Medulla oblongata (tissue), 1 donor: ENCODE measurements around the gene RETREG2.

Experiments used
- DNase-seq: peaks from one replicate; pipeline ENCODE4 v3.0.0-alpha.2; 2015; ENCODE audit errors: extremely low spot score

The RETREG2 gene

GRCh38 chr2:219168932-219169331, 9.1 kb upstream of the RETREG2 start:
- no peak for DNase-seq

GRCh38 chr2:219169930-219170654, 8.0 kb upstream of the RETREG2 start, which contains the start of gene SLC23A3:
Gene SLC23A3 (minus strand): TSS chr2:219170029. CDS start chr2:219169984, 45 bp downstream.
- DNase-seq = no peak

- peak; percentile 74 for DNase-seq
These were observed 6.8 kb upstream of the RETREG2 start for GRCh38 chr2:219171231-219171651.

- DNase-seq = no peak
These were observed 5.6 kb upstream of the RETREG2 start for GRCh38 chr2:219172231-219173154.

- DNase-seq = no peak
These were observed 4.9 kb upstream of the RETREG2 start for GRCh38 chr2:219173176-219173575.

- DNase-seq = no peak
These were observed 3.9 kb upstream of the RETREG2 start for GRCh38 chr2:219174146-219174545.

DNA sequence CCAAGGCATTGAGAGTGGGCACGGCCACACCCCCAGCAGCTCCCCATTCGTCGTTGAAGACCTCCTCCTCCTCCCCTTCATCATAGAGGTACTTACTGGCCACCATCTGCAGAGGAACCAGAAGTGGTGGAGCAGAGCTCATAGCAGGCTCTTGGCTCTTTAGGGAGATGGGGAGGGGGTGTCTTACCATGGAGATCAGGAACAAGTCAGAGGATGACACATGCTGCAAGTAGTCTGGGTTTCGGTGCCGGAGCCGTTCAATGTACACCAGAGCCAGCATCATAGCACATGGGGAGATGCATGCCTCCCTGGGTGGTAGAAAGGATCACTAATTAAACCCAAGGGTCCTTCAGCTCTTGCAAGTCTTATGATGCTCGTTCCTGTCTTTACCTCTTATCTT, 3.3 kb upstream of the RETREG2 start:
- DNase-seq = no peak

GRCh38 chr2:219175486-219175885, 2.6 kb upstream of the RETREG2 start:
- no peak for DNase-seq

DNA sequence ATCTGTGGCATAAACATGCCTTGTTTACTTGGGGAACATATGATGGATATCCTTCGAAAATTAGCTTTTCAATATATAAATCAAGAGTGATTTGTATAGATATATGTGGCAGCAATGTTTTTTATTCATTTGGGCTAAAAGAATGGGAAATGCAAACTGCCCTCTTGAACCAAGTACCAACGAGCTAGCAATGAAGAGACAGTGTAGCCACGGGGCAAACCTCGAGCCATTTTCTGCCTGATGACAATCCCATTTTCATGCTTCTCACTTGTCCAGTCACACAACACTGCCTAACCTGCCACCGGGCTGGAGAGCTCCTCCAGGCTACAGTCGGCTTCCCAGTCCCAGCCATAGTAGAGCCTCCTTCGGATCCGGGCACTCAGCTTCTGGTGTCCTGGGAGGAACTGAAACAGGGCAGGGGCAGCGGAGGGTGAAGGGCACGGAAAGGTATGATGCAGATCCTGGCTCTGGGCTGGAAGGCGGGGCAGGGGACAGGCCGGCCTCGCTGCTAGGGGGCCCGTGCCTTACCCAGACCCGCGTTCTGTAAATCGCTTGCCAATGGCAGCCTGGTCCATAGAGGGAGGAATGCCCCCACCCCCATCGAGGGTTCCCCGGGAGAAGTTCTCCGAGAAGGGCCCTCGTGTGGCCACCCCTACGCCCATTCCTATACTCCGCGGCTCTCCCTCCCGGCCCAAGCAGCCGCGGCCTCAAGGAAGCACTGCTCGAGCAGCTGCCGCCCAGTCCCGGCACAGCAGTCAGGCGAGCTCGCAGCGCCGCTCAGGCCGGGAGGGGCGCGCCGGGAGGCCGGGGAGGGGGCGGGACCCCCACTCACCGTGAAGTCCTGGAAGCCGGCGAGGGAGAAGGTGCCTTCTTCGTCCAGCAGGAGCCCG, 1.9 kb upstream of the RETREG2 start:
- peak; percentile 60 for DNase-seq

DNA sequence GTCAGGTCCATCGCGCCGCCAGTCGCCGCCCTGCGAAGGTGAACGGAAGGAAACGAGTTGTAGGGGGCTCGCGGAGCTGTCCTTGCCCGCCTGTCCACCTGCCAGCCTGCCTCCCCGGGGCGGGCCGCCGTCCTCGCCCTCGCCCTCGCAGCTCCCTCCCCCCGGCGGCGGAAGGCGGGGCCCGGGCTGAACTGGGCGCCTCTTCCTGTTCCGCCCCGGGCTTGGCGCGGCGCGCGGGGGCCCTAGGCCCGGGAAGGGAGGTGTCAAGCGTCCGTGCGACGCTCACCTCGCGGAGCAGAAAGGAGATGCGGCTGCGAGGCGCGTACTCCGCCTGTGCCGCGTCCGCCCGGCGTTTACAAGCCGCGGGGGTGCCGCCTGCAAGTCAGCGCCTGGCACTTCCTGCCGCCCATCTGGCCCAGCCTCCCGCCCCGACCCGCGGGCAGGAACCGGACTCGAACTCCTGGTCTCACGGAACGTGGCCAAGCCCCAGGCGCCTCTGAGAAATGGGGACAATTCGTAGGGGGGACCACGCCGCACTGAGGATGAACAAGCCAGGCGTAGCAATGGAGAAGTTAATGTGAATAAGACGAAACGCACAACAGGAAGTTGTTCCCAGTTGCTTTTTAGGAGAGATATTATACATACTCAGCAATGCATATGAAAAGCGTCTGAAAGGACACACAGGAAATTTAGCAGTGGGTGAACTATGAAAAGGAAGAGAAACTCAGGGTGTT, 1.1 kb upstream of the RETREG2 start, which contains the start of gene CNPPD1:
Gene CNPPD1 (minus strand): TSS at position 108 of the 734 bp plus-strand sequence. CDS start 97 bp downstream, at position 11.
- DNase-seq = peak; percentile 93

DNA sequence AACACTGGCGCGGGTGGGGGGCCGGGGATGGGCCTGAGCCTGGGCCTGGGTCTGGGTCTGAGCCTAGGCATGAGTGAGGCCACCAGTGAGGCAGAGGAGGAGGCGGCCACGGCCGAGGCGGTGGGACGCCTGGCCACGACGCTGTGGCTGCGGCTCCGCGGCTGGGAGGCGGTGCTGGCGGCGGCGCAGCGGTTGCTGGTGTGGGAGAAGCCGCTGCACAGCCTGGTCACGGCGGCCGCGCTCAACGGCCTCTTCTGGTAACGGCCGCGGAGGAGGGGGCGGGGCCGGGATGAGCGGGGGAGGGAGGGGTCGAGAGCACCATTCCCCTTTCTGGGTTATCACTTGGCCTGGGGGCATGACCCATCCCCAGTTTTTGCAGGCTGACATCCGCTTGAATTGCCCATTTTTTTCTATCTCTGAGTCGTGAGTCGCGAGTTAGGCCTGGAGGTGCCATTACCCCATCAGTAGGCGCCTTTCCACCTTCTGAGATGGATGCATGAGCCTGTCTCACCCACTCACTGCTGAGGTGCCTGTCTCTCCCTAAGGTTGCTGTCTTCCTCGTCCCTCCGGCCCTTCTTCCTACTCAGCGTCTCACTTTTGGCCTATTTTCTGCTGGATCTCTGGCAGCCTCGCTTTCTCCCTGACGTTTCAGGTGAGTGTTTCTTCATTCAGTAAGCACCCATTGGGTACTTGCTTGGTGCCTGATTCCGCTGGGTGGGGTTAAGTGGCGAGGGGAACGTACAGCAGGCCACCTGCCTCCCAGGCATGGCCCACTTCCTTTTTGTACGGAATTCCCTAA, 501 bp downstream of the RETREG2 start:
- peak; percentile 35 for DNase-seq

GRCh38 chr2:219179601-219180465, 1.8 kb downstream of the RETREG2 start:
- no peak for DNase-seq

- DNase-seq = no peak
These were observed 2.9 kb downstream of the RETREG2 start for GRCh38 chr2:219180961-219181360.

GRCh38 chr2:219181531-219181930, 3.5 kb downstream of the RETREG2 start:
- DNase-seq = no peak

DNA sequence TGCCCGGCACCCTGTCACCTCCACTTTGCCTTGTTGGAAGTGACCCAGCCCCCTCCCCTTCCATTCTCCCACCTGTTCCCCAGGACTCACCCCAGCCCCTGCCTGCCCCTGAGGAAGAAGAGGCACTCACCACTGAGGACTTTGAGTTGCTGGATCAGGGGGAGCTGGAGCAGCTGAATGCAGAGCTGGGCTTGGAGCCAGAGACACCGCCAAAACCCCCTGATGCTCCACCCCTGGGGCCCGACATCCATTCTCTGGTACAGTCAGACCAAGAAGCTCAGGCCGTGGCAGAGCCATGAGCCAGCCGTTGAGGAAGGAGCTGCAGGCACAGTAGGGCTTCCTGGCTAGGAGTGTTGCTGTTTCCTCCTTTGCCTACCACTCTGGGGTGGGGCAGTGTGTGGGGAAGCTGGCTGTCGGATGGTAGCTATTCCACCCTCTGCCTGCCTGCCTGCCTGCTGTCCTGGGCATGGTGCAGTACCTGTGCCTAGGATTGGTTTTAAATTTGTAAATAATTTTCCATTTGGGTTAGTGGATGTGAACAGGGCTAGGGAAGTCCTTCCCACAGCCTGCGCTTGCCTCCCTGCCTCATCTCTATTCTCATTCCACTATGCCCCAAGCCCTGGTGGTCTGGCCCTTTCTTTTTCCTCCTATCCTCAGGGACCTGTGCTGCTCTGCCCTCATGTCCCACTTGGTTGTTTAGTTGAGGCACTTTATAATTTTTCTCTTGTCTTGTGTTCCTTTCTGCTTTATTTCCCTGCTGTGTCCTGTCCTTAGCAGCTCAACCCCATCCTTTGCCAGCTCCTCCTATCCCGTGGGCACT, 4.5 kb downstream of the RETREG2 start:
- DNase-seq = no peak

DNA sequence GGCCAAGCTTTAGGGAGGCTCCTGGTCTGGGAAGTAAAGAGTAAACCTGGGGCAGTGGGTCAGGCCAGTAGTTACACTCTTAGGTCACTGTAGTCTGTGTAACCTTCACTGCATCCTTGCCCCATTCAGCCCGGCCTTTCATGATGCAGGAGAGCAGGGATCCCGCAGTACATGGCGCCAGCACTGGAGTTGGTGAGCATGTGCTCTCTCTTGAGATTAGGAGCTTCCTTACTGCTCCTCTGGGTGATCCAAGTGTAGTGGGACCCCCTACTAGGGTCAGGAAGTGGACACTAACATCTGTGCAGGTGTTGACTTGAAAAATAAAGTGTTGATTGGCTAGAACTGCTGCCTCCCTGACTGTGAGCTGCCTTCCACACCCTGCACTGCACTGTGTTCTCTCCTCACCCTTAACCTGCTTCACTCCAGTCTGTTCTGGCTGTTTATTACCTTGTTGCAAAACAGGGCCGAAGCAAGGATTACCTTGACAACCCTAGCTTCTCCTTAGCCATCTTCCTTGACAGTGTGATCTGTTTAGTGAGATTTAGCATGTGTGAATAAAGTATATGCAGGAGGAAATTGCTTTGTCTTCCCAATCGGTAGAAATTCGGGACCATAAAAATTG, 5.2 kb downstream of the RETREG2 start:
- no peak for DNase-seq

DNA sequence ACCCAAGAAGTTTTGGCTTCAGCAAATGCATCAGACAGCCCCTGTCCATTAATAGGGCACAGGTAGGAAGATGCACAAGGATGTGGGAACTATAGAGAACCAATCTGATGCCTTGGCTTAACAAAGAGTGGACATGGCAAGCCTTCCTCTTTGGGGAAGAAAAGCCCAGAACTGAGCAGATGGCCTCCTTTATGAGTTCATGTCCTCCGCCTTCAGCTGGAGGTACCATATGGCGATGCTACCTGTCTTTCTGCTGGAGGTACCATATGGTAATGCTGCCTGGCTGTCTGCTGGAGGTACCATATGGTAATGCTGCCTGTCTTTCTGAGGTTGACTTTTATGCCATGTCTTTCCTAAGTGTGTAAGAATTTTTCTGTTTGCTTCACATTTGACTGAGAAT, 6.0 kb downstream of the RETREG2 start:
- no peak for DNase-seq
